ENCODE data around the gene KLHL26.

Gene KLHL26

DNA sequence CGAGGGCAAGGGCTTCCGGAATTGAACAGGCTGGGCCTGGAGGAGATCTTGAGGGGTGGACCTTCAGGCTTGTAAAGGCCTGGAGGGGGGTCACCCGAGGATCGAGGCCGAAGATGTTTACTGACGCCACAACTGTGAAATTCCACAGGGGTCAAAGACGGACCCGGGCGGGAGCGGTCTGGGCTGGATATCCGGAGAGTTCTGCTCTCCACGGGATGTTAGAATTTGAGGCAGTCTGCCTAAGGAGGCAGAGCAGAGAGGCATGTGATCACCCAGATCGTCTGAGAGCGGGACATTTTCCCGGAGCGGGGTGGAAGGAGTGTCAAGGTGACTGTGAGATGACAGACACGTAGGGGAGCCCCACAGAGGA is 13.2 kb downstream of the KLHL26 start:
- DNase-seq: no peak

DNA sequence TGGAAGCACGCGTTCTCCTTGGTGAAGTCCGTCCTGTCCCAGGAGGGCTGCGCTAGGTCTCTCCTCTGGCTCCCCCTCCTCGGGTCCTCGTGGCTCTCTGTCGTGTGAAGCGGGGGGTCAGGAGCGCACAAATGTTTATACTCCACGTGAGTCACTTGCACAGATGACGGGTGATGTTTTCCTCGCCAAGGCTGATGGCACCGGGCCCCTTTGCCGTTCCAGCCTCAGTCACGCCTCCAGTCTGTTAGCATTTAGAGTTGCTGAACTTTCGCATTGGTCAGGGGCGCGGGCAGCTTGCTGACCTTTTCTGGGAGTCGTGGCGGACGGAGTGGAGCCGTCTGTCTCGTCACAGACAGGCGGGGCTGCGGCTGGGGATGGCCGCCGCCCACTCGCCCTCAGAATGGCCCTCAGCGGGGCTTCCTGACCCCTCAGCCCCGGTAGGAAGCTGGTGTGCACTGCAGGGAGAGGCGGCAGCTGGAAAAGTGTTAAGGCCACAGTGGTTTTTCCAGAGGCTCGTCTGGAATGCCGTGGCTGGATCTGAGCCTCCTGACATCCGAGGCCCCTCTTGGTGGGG is 13.7 kb downstream of the KLHL26 start:
- no peak for DNase-seq

DNA sequence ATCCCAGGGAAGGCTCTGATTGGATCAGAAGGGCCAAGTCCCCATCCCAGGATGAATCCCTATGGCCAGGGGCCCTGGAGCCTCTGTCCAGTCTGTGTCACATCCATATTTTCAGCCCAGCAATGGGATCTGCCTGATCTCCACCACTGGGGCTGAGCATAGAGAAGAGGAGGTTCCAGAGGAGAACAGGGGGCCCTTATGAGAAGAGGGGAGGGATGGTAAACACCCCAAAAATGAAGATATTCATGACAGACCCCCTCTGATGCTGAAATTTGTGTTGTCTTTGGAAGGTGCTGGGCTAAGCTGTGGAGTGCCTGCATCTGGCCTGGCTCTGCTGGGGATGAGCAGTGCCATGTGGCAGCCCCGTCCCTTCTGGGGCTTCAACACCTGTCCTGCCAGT is 14.5 kb downstream of the KLHL26 start:
- DNase-seq: no peak

- DNase-seq: no peak
Measured at GRCh38 chr19:18651733-18652132, 14.9 kb downstream of the KLHL26 start.

DNA sequence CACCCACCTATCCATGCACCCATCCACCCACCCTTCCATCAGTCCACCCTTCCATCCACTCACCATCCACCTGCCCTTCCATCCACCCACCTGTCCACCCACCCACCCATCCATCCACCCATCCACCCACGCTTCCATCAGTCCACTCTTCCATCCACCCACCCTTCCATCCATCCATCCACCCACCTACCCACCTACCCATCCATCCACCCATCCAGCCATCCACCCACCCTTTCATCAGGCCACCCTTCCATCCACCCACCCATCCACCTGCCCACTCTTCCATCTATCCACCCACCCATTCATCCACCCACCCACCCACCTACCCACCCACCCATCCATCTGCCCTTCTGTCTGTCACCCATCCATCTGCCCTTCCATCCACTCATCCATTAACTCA is 17.0 kb downstream of the KLHL26 start:
- DNase-seq: no peak

- no peak for DNase-seq
Measured at GRCh38 chr19:18654469-18654868, 17.6 kb downstream of the KLHL26 start.

GRCh38 chr19:18655173-18655844 is 18.5 kb downstream of the KLHL26 start:
- DNase-seq: no peak

- no peak for DNase-seq
Measured at GRCh38 chr19:18656337-18657086, 19.7 kb downstream of the KLHL26 start.

GRCh38 chr19:18657590-18658365 is 20.9 kb downstream of the KLHL26 start:
- DNase-seq: peak in 1 of 2 experiments; percentile 18

- DNase-seq: no peak
Measured at GRCh38 chr19:18658366-18658855, 21.6 kb downstream of the KLHL26 start.

DNA sequence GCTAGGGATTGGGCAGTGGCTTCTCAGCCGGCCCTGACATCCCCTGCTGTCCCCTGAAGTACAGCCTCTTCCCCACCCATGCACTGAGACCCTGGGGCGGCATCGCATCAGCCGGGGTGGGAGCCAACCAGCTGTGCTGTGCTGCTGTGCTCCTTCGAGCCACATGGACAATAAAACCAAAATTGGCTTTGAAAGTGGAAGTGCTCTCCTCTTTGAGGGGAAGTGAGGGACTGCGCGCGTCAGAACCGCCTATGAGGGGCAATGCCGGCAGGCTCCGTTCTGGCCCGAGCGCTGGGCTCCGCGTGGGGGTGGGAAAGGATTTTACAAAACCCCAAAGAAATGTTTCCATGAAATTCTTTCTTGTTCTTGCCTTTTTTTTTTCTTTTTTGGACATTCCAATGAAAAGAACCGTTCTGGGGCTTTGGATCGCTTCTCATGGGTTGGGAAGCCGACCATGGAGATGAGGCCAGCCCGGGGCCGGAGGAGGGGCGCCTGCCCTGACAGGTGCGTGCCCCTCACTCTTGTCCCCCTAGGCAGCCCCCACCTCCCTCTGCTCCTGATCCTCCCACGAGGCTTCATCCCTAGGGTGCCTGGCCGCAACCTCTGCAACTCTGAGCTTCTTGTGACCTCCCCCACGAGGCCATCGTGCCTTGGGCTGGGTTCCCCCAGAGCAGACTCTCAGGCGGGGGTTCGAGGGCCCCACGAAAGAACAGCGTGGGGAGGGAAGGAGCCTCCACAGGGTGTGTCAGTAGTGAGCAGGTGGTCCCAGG is 22.6 kb downstream of the KLHL26 start:
- DNase-seq: no peak

DNA sequence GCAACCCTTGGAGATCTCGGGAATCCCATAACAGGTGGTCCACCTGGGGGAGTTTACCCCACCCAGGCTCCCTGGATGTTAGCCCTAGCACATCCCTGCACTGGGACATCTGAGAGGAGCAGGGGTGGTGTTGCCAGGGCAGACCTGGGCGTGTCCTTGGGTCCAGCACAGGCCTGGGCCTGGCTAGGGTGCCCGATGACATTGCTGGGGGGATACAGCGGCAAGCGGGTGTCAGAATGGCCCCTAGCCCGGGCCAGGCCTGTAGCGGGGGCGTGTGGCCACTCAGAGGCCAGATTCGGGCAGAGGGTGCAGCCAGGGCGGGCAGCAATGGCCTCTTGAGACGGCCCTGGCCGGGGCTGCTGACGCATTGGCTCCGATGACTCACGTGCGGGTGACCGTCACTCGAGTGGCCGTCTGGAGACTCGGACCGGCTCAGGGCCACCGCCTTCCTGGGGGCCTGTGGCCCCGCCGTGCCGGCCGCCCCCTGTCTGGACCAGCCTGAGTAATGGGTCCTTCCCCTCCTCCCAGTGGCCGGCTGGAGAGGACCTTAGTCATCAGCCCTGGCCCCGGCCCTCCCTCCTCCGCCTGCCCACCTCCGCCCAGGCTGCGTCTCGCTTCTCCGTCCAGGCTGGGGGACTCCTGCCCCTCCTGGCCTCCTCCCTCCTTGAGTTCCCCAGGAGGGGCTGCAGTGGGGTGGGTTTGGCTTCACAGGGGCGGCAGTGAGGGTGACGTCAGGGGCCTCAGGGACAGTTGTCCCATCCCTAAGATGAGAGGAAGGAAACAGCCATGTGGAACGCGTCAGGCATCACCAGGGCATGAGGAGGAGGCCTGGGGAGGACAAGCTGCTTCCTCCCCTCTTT is 23.5 kb downstream of the KLHL26 start:
- DNase-seq: no peak

DNA sequence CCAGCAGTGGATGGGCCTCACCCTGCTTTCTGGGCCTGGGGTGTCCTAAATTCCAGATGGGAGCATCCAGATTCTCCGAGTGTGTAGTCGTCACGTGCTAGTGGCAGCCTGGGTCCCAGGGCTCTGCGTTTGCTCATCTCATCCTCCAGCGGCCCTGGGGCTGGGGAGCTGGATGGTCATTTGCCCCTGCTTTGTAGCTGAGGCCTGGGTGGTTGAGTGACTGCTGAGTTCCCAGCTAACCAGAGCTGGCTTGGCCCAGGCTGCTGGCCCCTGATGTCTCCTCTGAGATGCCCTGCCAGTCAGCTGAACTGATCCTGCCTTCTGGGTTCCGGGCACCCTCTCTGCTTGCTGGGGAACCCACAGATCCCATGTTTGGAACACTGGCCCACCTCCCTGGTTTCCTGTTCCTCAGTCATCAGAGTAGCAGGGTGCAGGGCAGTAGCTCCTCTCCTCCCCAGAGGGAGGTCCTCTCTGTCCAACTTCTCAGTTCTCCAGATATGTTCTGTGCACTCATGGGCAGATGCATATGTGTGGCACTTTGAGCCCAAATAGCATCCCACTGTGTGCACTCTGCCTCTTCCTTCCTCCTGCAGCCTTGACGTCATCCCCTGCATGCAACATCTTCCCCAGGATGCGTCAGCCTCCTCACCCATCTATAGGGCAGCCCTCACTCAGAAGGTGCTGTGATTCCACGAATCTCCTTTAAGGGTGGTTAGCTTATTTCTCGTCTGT is 24.3 kb downstream of the KLHL26 start:
- no peak for DNase-seq

DNA sequence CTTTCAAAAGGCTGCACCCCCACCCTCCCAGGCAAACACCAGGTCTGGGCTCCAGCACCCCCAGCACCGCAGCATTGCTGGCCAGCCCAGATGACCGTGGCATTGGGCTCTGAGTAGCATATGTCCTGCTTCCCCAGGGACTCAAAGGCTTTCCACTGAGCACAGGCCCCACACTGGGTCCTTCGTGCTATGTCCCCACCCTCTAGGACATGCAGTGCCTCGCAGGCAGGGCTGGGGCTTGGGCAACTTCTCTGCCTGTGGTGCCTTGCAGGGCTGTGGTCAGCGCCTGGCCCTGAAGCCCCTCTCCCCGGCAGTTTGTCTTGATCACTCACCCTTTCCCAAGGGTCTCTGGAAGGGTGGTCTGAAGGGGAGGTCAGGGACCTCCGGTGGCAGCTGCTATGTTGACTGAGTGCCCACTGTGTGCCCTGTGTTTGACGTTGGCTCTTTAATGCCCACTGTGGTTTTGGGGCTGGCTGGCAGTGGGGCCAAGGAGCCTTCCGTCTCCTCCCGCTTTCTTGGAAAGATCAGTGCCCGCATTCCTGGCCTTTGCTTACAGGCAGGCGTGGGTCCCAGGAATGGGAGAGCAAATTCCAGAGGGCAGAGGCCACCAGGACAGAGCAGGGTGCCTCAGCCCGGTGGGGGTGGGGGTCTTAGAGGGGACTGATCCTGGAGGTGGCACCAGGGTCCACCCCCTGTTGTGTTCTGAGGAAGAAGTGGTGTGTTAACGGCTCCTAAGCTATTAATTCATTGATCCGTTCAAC is 26.3 kb downstream of the KLHL26 start:
- no peak for DNase-seq

DNA sequence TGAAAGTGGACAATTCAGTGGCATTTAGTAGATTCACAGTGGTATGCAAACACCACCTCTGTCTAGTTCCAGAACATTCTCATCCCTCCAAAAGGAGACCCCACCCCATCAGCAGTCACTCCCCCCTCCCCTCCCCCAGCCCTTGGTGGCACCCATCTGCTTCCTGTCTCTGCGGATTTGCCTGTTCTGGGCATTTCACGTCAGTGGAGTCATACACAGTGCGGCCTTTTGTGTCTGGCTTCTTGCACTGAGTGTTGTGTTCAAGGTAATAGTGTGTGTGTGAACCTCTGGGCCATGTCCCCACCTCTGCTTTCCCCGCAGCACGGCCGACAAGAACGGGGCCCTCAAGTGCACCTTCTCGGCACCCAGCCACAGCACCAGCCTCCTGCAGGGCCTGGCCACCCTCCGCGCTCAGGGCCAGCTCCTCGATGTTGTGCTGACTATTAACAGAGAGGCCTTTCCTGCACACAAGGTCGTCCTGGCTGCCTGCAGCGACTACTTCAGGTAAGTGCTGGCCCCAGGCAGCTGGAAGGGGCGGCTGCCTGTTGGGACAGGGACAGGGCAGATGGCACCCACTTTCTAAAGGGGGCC is 27.2 kb downstream of the KLHL26 start:
- no peak for DNase-seq

GRCh38 chr19:18665771-18666202 is 29.0 kb downstream of the KLHL26 start:
- DNase-seq: no peak

- DNase-seq: no peak
Measured at GRCh38 chr19:18666317-18666716, 29.5 kb downstream of the KLHL26 start.

DNA sequence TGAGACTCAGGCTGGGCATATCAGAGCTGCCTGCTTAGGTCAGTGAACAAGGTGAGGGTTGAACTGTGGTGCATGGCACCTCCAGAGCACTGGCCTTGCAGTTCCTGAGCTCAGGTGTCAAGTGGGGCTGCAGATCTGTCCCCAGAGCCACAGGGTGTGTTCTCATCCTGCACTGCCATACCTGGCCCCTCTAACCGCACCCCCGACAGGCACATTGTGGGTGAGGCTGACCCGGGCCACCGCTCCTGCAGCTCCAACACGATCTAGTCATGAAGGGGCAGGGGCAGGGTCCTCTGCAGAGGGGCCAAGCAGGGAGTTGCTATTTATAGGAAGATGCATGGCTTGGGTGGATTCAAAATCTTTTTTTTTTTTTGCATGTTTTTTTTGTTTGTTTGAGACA is 30.0 kb downstream of the KLHL26 start:
- DNase-seq: no peak

- no peak for DNase-seq
Measured at GRCh38 chr19:18667531-18668251, 30.9 kb downstream of the KLHL26 start.
